SK-N-SH (cell line): ENCODE results near the gene CDK5RAP2. TPM values are rescaled to one million over a fixed set of nuclear protein-coding genes. Genes with fewer than 3 reads are reported as not detected.

ENCODE experiments used
- CTCF ChIA-PET: fragments of 300-600, 350-600 bp; formaldehyde crosslinking; extraction: SDS; loops from one replicate; lab custom pipeline; 2021; lab: Yijun Ruan, JAX
- POLR2A ChIA-PET: fragments of 350-600 bp; sonication (Branson Sonifier 250); formaldehyde crosslinking; extraction: SDS; loops from one replicate; lab custom pipeline; 2020; ENCODE audit warnings: antibody characterized with exemption, inconsistent platforms; lab: Yijun Ruan, JAX
- DNase-seq: peaks from one replicate; pipeline ENCODE4 v3.0.0; 2012
- H2AFZ ChIP-seq: fragments of 200-600 bp; sonication (generic); 2 replicates; pipeline ENCODE4 v1.8.1; 2016; ENCODE audit warnings: antibody characterized with exemption, mild to moderate bottlenecking, low read depth
- H3F3A ChIP-seq: fragments of 200-600 bp; sonication (generic); replicated peaks from 2 replicates; pipeline ENCODE3; 2016; ENCODE audit warnings: antibody characterized with exemption, mild to moderate bottlenecking; ENCODE audit not compliant: insufficient read depth
- H3K27ac ChIP-seq, 2 experiments: fragments of 200-500 bp in 1 of 2; fragments of 200-600 bp in 1 of 2; sonication (Bioruptor generic) in 1 of 2; sonication (generic), shearing (Covaris generic) in 1 of 2; 2 replicates each; pipeline versions ENCODE4 v1.5.1 to v1.6.1; 2014 to 2016; ENCODE audit warnings: low read depth in 2 of 2, inconsistent platforms in 1 of 2, low read length in 1 of 2, mild to moderate bottlenecking in 1 of 2, mixed read lengths in 1 of 2
- H3K27me3 ChIP-seq: fragments of 200-600 bp; sonication (generic), shearing (Covaris generic); 2 replicates; pipeline ENCODE4 v1.6.1; 2016; ENCODE audit warnings: mixed run types; ENCODE audit not compliant: insufficient read depth
- H3K36me3 ChIP-seq, 2 experiments: fragments of 200-500 bp in 1 of 2; fragments of 200-600 bp in 1 of 2; sonication (Bioruptor generic) in 1 of 2; sonication (generic) in 1 of 2; replicated peaks in 1 of 2; 2 replicates each; pipeline versions ENCODE3 to v1.5.1; 2014 to 2016; ENCODE audit warnings: low read length in 1 of 2, mild to moderate bottlenecking in 1 of 2; ENCODE audit not compliant: insufficient read depth in 2 of 2, control insufficient read depth in 1 of 2
- H3K4me1 ChIP-seq, 2 experiments: fragments of 200-500 bp in 1 of 2; fragments of 200-600 bp in 1 of 2; sonication (Bioruptor generic) in 1 of 2; sonication (generic), shearing (Covaris generic) in 1 of 2; 2 replicates each; pipeline versions ENCODE4 v1.5.1 to v1.6.1; 2014 to 2016; ENCODE audit warnings: low read depth in 1 of 2, low read length in 1 of 2, mixed run types in 1 of 2; ENCODE audit not compliant: insufficient read depth in 2 of 2, control insufficient read depth in 1 of 2
- H3K4me2 ChIP-seq: fragments of 200-600 bp; sonication (generic), shearing (Covaris generic); 2 replicates; pipeline ENCODE4 v1.6.1; 2017; ENCODE audit warnings: mixed run types
- H3K4me3 ChIP-seq, 2 experiments: fragments of 200-500 bp in 1 of 2; fragments of 200-600 bp in 1 of 2; sonication (Bioruptor generic) in 1 of 2; sonication (generic), shearing (Covaris generic) in 1 of 2; 2 replicates each; pipeline versions ENCODE4 v1.5.1 to v1.8.1; 2014 to 2016; ENCODE audit warnings: low read depth in 2 of 2, inconsistent platforms in 1 of 2, low read length in 1 of 2, mild to moderate bottlenecking in 1 of 2, mixed read lengths in 1 of 2, moderate library complexity in 1 of 2
- H3K79me2 ChIP-seq: fragments of 200-600 bp; sonication (generic); 2 replicates; pipeline ENCODE4 v1.8.1; 2017; ENCODE audit warnings: mild to moderate bottlenecking; ENCODE audit not compliant: insufficient read depth
- H3K9ac ChIP-seq: fragments of 200-600 bp; sonication (generic); 2 replicates; pipeline ENCODE4 v1.6.1; 2017; ENCODE audit warnings: mixed run types
- H3K9me2 ChIP-seq: fragments of 200-600 bp; sonication (generic); 2 replicates; pipeline ENCODE4 v1.6.1; 2017; ENCODE audit warnings: mixed run types
- H3K9me3 ChIP-seq: fragments of 200-600 bp; sonication (generic); 2 replicates; pipeline ENCODE4 v1.6.1; 2017; ENCODE audit warnings: mixed run types, mild to moderate bottlenecking, moderate library complexity
- H4K20me1 ChIP-seq: fragments of 200-600 bp; sonication (generic); 2 replicates; pipeline ENCODE4 v1.6.1; 2017; ENCODE audit warnings: mild to moderate bottlenecking, mixed run types; ENCODE audit not compliant: insufficient read depth
- ELF1 ChIP-seq: IDR thresholded peaks from 2 replicates; pipeline ENCODE4 v1.4.0; 2012
- EZH2phosphoT487 ChIP-seq: fragments of 200-600 bp; sonication (generic); IDR thresholded peaks from 2 replicates; pipeline ENCODE4 v1.6.1; 2017; ENCODE audit warnings: low read depth, mixed run types, mild to moderate bottlenecking, antibody characterized with exemption, moderate library complexity, borderline replicate concordance
- FOSL2 ChIP-seq: IDR thresholded peaks from 2 replicates; pipeline ENCODE4 v1.4.0; 2012; ENCODE audit warnings: low read depth, mild to moderate bottlenecking, moderate library complexity, borderline replicate concordance
- FOXJ3 ChIP-seq: sonication (generic); formaldehyde crosslinking; IDR thresholded peaks from 2 replicates; pipeline ENCODE4 v1.5.1; 2020; ENCODE audit warnings: mild to moderate bottlenecking, missing genetic modification reagents
- MEF2A ChIP-seq: IDR thresholded peaks from 2 replicates; pipeline ENCODE4 v1.4.0; 2012; ENCODE audit warnings: low read depth, borderline replicate concordance
- MXI1 ChIP-seq: IDR thresholded peaks from 2 replicates; pipeline ENCODE4 v1.6.1; 2012; ENCODE audit warnings: mild to moderate bottlenecking, low read depth, low read length, improper control_type of control experiment
- NFIC ChIP-seq: IDR thresholded peaks from 2 replicates; pipeline ENCODE4 v1.4.0; 2012; ENCODE audit warnings: borderline replicate concordance
- RFX5 ChIP-seq: IDR thresholded peaks from 2 replicates; pipeline ENCODE4 v1.6.1; 2012; ENCODE audit warnings: mild to moderate bottlenecking, improper control_type of control experiment, low read length
- TAF1 ChIP-seq: IDR thresholded peaks from 2 replicates; pipeline ENCODE4 v1.6.1; 2012; ENCODE audit warnings: low read depth, mild to moderate bottlenecking, low read length, moderate library complexity, borderline replicate concordance
- TCF12 ChIP-seq: IDR thresholded peaks from 2 replicates; pipeline ENCODE4 v1.4.0; 2012
- TEAD4 ChIP-seq: IDR thresholded peaks from 2 replicates; pipeline ENCODE4 v1.4.0; 2012; ENCODE audit warnings: mild to moderate bottlenecking, borderline replicate concordance; ENCODE audit not compliant: insufficient read depth
- YY1 ChIP-seq: IDR thresholded peaks from 2 replicates; pipeline ENCODE4 v1.4.0; 2012; ENCODE audit warnings: low read depth, mild to moderate bottlenecking
- WGBS: methylation state at CpG from one replicate; pipeline ENCODE4 v1.1.6; 2017; ENCODE audit warnings: low lambda C conversion rate; 5-methylcytosine and 5-hydroxymethylcytosine counted together
- polyA plus RNA-seq, 3 experiments: library from polyadenylated mRNA; depleted of rRNA; stranded (reverse); fragments of >200 nt; gene quantifications; 2 replicates each; pipeline ENCODE4 v1.2.3, GENCODE V29; 2012
- TF ChIP-seq, protein P1 (sequence below): fragments of 150-350 bp; IDR thresholded peaks from 2 replicates; pipeline ENCODE4 v1.6.1; 2017; ENCODE audit warnings: antibody characterized with exemption, low read length, low read depth, borderline replicate concordance
- TF ChIP-seq, protein P2 (sequence below): IDR thresholded peaks from 2 replicates; pipeline ENCODE4 v1.4.0; 2012; ENCODE audit warnings: low read depth

CDK5RAP2 gene
- polyA plus RNA-seq, 1 of the 3 experiments (the other 2 are of a cell fraction), result 20.7 TPM

GRCh38 chr9:120375316-120375715, 204.7 kb downstream of the CDK5RAP2 start (continued):
- TF ChIP-seq, protein P1, sequence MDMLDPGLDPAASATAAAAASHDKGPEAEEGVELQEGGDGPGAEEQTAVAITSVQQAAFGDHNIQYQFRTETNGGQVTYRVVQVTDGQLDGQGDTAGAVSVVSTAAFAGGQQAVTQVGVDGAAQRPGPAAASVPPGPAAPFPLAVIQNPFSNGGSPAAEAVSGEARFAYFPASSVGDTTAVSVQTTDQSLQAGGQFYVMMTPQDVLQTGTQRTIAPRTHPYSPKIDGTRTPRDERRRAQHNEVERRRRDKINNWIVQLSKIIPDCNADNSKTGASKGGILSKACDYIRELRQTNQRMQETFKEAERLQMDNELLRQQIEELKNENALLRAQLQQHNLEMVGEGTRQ, result no peak
- TF ChIP-seq TAF1 (no peak), FOSL2 (no peak), RFX5 (no peak), FOXJ3 (CRISPR knock-in tag) (no peak)

- H3F3A ChIP-seq, result no peaks in the 10 kb centered on the region
- H3K79me2 ChIP-seq, result no peaks in the 10 kb centered on the region
- TF ChIP-seq EZH2phosphoT487, result no peak
- TF ChIP-seq NFIC, result no peak
- TF ChIP-seq TCF12, result no peak
- TF ChIP-seq TAF1, result no peak
- TF ChIP-seq ELF1, result no peak
- no peak for TF ChIP-seq TEAD4
- TF ChIP-seq MEF2A, result no peak
- TF ChIP-seq YY1, result no peak
- TF ChIP-seq, protein P1, result no peak
- no peak overlapping the region for H3K4me2 ChIP-seq
- no peaks in the 10 kb centered on the region for H3K36me3 ChIP-seq
- ChIA-PET CTCF (no interaction called here), POLR2A (no interaction called here)
- H3K27me3 ChIP-seq, result no peaks in the 10 kb centered on the region
- no peaks in the 10 kb centered on the region for H3K9me3 ChIP-seq
- DNase-seq, result no peak
- no peak overlapping the region for H2AFZ ChIP-seq
- H3K9me2 ChIP-seq, result no peaks in the 10 kb centered on the region
- no peaks in the 10 kb centered on the region for H3K4me1 ChIP-seq
- no peak overlapping the region for H3K27ac ChIP-seq
- WGBS, result 79% methylated on average over 14 of the region's 14 CpGs
- H3K9ac ChIP-seq, result no peak overlapping the region
- no peaks in the 10 kb centered on the region for H4K20me1 ChIP-seq
- H3K4me3 ChIP-seq, result no peak overlapping the region
These were observed 205.2 kb downstream of the CDK5RAP2 start for GRCh38 chr9:120374817-120375216.

- WGBS, result no CpG with 5 or more reads among the region's 1 CpG
- Histone ChIP-seq H4K20me1 (no peaks in the 10 kb centered on the region), H3K4me2 (no peak overlapping the region), H3K9me2 (no peaks in the 10 kb centered on the region), H2AFZ (no peak overlapping the region), H3K9me3 (no peaks in the 10 kb centered on the region), H3K36me3 (no peaks in the 10 kb centered on the region), H3K9ac (no peak overlapping the region), H3K27ac (no peak overlapping the region), H3K4me1 (no peaks in the 10 kb centered on the region), H3K27me3 (no peaks in the 10 kb centered on the region), H3F3A (no peaks in the 10 kb centered on the region), H3K79me2 (no peaks in the 10 kb centered on the region), H3K4me3 (no peak overlapping the region)
- no peak for DNase-seq
- ChIA-PET POLR2A (no interaction called here), CTCF (no interaction called here)
- no peak for TF ChIP-seq MXI1
- TF ChIP-seq, protein P2, sequence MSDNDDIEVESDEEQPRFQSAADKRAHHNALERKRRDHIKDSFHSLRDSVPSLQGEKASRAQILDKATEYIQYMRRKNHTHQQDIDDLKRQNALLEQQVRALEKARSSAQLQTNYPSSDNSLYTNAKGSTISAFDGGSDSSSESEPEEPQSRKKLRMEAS, result no peak
- no peak for TF ChIP-seq TCF12
These were observed 205.7 kb downstream of the CDK5RAP2 start for GRCh38 chr9:120374239-120374638.
